Measurements from ENCODE around the gene AKT3. TPM values are rescaled to one million over a fixed set of nuclear protein-coding genes. Genes with fewer than 3 reads are reported as not detected.

The AKT3 gene
- polyA plus RNA-seq, 3 donors: 0.81 to 1.7 (median 1.4) TPM

DNA sequence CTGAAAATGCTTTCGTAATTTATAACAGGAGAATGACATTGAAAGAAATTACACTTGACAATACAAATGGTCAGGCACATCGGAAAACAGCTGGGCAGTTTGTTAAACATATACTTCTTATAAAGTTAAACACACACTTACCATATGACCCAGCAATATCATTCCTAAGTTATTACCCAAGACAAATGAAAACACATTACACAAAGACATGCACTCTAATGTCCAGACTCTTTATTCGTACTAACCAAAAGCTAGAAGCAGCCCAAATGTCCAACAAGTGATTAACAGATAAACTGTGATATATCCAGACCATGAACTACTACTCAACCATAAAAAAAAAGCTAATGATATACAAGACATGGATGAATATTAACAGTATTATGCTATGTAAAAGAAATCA, 8.5 kb downstream of the AKT3 start:
- intact Hi-C loops (cut with micrococcal nuclease): no loop called here

DNA sequence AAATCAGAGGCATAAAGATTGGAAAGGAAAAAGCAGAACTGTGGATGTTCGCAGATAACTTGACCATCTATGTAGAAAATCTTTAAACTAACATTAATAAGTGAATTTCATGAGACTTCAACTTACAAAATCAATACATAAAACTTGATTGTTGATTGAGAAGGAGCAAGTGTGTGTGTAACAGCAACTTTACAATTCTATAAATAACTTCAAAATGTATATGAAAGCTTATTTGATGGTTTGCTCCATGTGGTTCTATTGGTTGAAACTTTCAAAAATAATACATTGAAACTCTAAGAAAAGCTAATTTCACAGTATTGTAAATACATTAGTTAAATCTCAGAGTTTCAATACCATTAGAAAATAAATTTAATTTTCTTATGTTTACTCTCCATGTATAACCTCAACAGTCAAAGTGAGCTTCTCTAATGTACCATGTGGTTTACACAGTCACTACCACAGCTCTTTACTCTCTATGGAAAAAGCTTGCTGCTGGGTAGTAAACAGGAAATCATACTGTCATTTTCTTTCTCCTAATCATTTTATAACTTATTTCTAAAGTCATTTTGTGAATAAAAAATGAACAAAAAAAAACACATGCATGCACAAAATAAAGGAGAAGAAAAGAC, 12.0 kb downstream of the AKT3 start:
- H3K27ac ChIP-seq (ENCODE audit: low read depth in 1 of 2, low read length in 2 of 2): no peak overlapping the region
- H3K4me3 Mint-ChIP-seq: no peak overlapping the region
- DNase-seq: no peak
- H3K36me3 ChIP-seq (replicated peaks in 1 of 2; ENCODE audit: control insufficient read depth in 1 of 2, insufficient read depth in 2 of 2, low read length in 2 of 2): no peaks in the 10 kb centered on the region
- H3K9me3 ChIP-seq (replicated peaks in 1 of 2; ENCODE audit: control insufficient read depth in 1 of 2, insufficient read depth in 1 of 2, low read length in 2 of 2): peaks cover 0 to 8% of the 10 kb centered on the region in 2 donors
- no peak overlapping the region for H3K9ac ChIP-seq (ENCODE audit: insufficient read depth, low read length, poor library complexity, severe bottlenecking)
- H3K4me2 ChIP-seq (replicated peaks; ENCODE audit: extremely low read depth, low read length, poor library complexity, severe bottlenecking): no peak overlapping the region
- H2AFZ ChIP-seq (ENCODE audit: insufficient read depth, low read depth, low read length, poor library complexity, severe bottlenecking): no peak overlapping the region
- intact Hi-C loops (cut with micrococcal nuclease): no loop called here
- no CpG with 5 or more reads among the region's 1 CpG for whole genome bisulfite sequencing (ENCODE audit: insufficient coverage)
- H3K27ac Mint-ChIP-seq: no peak overlapping the region
- peaks cover 2 to 3% (median 2%) of the 10 kb centered on the region in 3 donors for H3K27me3 Mint-ChIP-seq (ENCODE audit: low read depth in 3 of 3)
- TF ChIP-seq CTCF (IDR thresholded peaks at IDR 0.05): no peak
- peaks cover 4% of the 10 kb centered on the region for H3K4me1 Mint-ChIP-seq
- no peaks in the 10 kb centered on the region for H3K79me2 ChIP-seq (ENCODE audit: insufficient read depth, low read length)
- H3K4me3 ChIP-seq (replicated peaks in 1 of 3; ENCODE audit: low read depth in 2 of 3, low read length in 3 of 3): no peak overlapping the region
- H3K36me3 Mint-ChIP-seq: peaks cover 8 to 9% of the 10 kb centered on the region in 2 donors
- H3K4me1 ChIP-seq (ENCODE audit: control insufficient read depth in 1 of 2, insufficient read depth in 2 of 2, low read length in 2 of 2): peaks cover 0 to 3% of the 10 kb centered on the region in 2 donors
- no peaks in the 10 kb centered on the region for H3K27me3 ChIP-seq (ENCODE audit: control insufficient read depth in 2 of 2, insufficient read depth in 2 of 2, low read length in 2 of 2)
- H3K9me3 Mint-ChIP-seq: peaks cover 13 to 39% (median 22%) of the 10 kb centered on the region in 7 donors
- no peaks in the 10 kb centered on the region for H4K20me1 ChIP-seq (ENCODE audit: insufficient read depth, low read length)

More for the DNA sequence above, 8.5 kb downstream of the AKT3 start:
- H3K4me1 Mint-ChIP-seq: peaks cover 11% of the 10 kb centered on the region
- Histone ChIP-seq H3K4me3 (replicated peaks in 1 of 3; ENCODE audit: low read depth in 2 of 3, low read length in 3 of 3) (no peak overlapping the region), H4K20me1 (ENCODE audit: insufficient read depth, low read length) (no peaks in the 10 kb centered on the region), H3K27me3 (ENCODE audit: control insufficient read depth in 2 of 2, insufficient read depth in 2 of 2, low read length in 2 of 2) (peaks cover 0 to under 1% of the 10 kb centered on the region in 2 donors), H3K9me3 (replicated peaks in 1 of 2; ENCODE audit: control insufficient read depth in 1 of 2, insufficient read depth in 1 of 2, low read length in 2 of 2) (peaks cover 0 to 4% of the 10 kb centered on the region in 2 donors), H3K36me3 (replicated peaks in 1 of 2; ENCODE audit: control insufficient read depth in 1 of 2, insufficient read depth in 2 of 2, low read length in 2 of 2) (no peaks in the 10 kb centered on the region), H2AFZ (ENCODE audit: insufficient read depth, low read depth, low read length, poor library complexity, severe bottlenecking) (no peak overlapping the region), H3K79me2 (ENCODE audit: insufficient read depth, low read length) (no peaks in the 10 kb centered on the region), H3K27ac (ENCODE audit: low read depth in 1 of 2, low read length in 2 of 2) (no peak overlapping the region), H3K9ac (ENCODE audit: insufficient read depth, low read length, poor library complexity, severe bottlenecking) (no peak overlapping the region), H3K4me2 (replicated peaks; ENCODE audit: extremely low read depth, low read length, poor library complexity, severe bottlenecking) (no peak overlapping the region), H3K4me1 (ENCODE audit: control insufficient read depth in 1 of 2, insufficient read depth in 2 of 2, low read length in 2 of 2) (peaks cover 0 to 10% of the 10 kb centered on the region in 2 donors)
- no peak overlapping the region for H3K27ac Mint-ChIP-seq
- H3K36me3 Mint-ChIP-seq: peaks cover under 1 to 4% of the 10 kb centered on the region in 2 donors
- DNase-seq: no peak
- peaks cover 0 to 2% (median 1%) of the 10 kb centered on the region in 3 donors for H3K27me3 Mint-ChIP-seq (ENCODE audit: low read depth in 3 of 3)
- no peak overlapping the region for H3K4me3 Mint-ChIP-seq
- peaks cover 2 to 10% (median 6%) of the 10 kb centered on the region in 7 donors for H3K9me3 Mint-ChIP-seq
- WGBS (ENCODE audit: insufficient coverage): 86% methylated on average over 1 of the region's 3 CpGs
- no peak for TF ChIP-seq CTCF (IDR thresholded peaks at IDR 0.05)

Data from CD14-positive monocyte (primary cell).